HepG2 (cell line): ENCODE measurements around the gene CMPK1. TPM values are rescaled to one million over a fixed set of nuclear protein-coding genes. Genes with fewer than 3 reads are reported as not detected.

Source experiments
- ATAC-seq: fragments of 200-7000 bp; cut with Tn5 transposase; 3 replicates; pipeline ENCODE4 v1.9.1; 2020; ENCODE audit warnings: mild to moderate bottlenecking, moderate library complexity
- BruUV-seq: library from RNA; stranded (reverse); fragments of 400-500 nt; replicated peaks from 2 replicates; lab custom pipeline; 2021; lab: Mats Ljungman, UMichigan
- CTCF ChIA-PET: fragments of 300-600 bp; formaldehyde crosslinking; extraction: SDS; loops from one replicate; lab custom pipeline; 2021; ENCODE audit warnings: low total read pairs, inconsistent platforms, low intra/inter-chr PET ratio; lab: Yijun Ruan, JAX
- POLR2A ChIA-PET: fragments of 350-600 bp; sonication (Branson Sonifier 250); formaldehyde crosslinking; loops from one replicate; lab custom pipeline; 2020; ENCODE audit warnings: antibody characterized with exemption, inconsistent platforms; lab: Yijun Ruan, JAX
- DNase-seq: peaks from one replicate; pipeline ENCODE4 v3.0.0-alpha.2; 2015; ENCODE audit warnings: low spot score
- FAIRE-seq: peaks from 3 replicates; lab custom pipeline; 2011; peaks lifted over from hg19 to GRCh38; lab: Jason Lieb, UNC
- H2AFZ ChIP-seq: one replicate; pipeline ENCODE4 v1.6.1; 2011; ENCODE audit warnings: low read length, inconsistent platforms
- H3K27ac ChIP-seq: fragments of 300-600 bp; 3 replicates; pipeline ENCODE4 v1.8.0; 2011; ENCODE audit warnings: mixed run types, mild to moderate bottlenecking, mixed read lengths, low read length, inconsistent platforms; ENCODE audit not compliant: insufficient read depth; ENCODE audit errors: extremely low read length
- H3K27me3 ChIP-seq, 2 experiments: fragments of 200-600 bp in 1 of 2; 2 replicates in 1 of 2; 3 replicates in 1 of 2; pipeline versions ENCODE4 v1.6.0 to v1.8.0; 2011; ENCODE audit warnings: low read length in 2 of 2, mild to moderate bottlenecking in 2 of 2, moderate library complexity in 2 of 2, inconsistent platforms in 1 of 2; ENCODE audit not compliant: insufficient read depth in 2 of 2, control insufficient read depth in 1 of 2
- H3K36me3 ChIP-seq, 2 experiments: fragments of 200-600 bp in 1 of 2; replicated peaks in 1 of 2; 2 replicates in 1 of 2; 3 replicates in 1 of 2; pipeline versions ENCODE4 v1.5.1 to v1.8.0; 2011; ENCODE audit warnings: low read length in 2 of 2, inconsistent platforms in 1 of 2; ENCODE audit not compliant: insufficient read depth in 2 of 2, control insufficient read depth in 1 of 2
- H3K4me1 ChIP-seq: 2 replicates; pipeline ENCODE4 v1.5.1; 2012; ENCODE audit warnings: low read length, inconsistent platforms; ENCODE audit not compliant: insufficient read depth
- H3K4me2 ChIP-seq: 2 replicates; pipeline ENCODE4 v1.6.0; 2011; ENCODE audit warnings: low read depth, low read length, inconsistent platforms
- H3K4me3 ChIP-seq, 3 experiments: fragments of 200-600 bp in 1 of 3; sonication (generic), shearing (Covaris generic) in 1 of 3; replicated peaks in 1 of 3; 2 replicates each; pipeline ENCODE4 v1.5.1; 2011 to 2016; ENCODE audit warnings: low read length in 3 of 3, inconsistent platforms in 2 of 3, low read depth in 2 of 3, mild to moderate bottlenecking in 2 of 3, control low read depth in 1 of 3, mixed read lengths in 1 of 3; ENCODE audit not compliant: insufficient read depth in 1 of 3
- H3K79me2 ChIP-seq: one replicate; pipeline ENCODE4 v1.6.1; 2011; ENCODE audit warnings: low read length, inconsistent platforms; ENCODE audit not compliant: insufficient read depth
- H3K9ac ChIP-seq: 2 replicates; pipeline ENCODE4 v1.6.0; 2011; ENCODE audit warnings: mild to moderate bottlenecking, low read depth, low read length, inconsistent platforms; ENCODE audit not compliant: insufficient read depth
- H3K9me3 ChIP-seq: 2 replicates; pipeline ENCODE4 v1.5.1; 2012; ENCODE audit warnings: mild to moderate bottlenecking, low read length
- H4K20me1 ChIP-seq: 2 replicates; pipeline ENCODE4 v1.6.0; 2011; ENCODE audit warnings: inconsistent platforms, mild to moderate bottlenecking, low read length, moderate library complexity; ENCODE audit not compliant: insufficient read depth
- CSRNP1 ChIP-seq: sonication (generic); formaldehyde crosslinking; IDR thresholded peaks from 2 replicates; pipeline ENCODE4 v1.8.1; 2023; ENCODE audit warnings: mild to moderate bottlenecking, missing genetic modification reagents
- MED8 ChIP-seq: sonication (generic); formaldehyde crosslinking; IDR thresholded peaks from 2 replicates; pipeline ENCODE4 v1.8.1; 2023; ENCODE audit warnings: mild to moderate bottlenecking, missing genetic modification reagents; ENCODE audit not compliant: insufficient replicate concordance
- PRPF4 ChIP-seq: fragments of 200-400 bp; formaldehyde crosslinking; IDR thresholded peaks from 2 replicates; pipeline ENCODE4 v1.6.1; 2016; ENCODE audit warnings: low read length, low read depth; ENCODE audit not compliant: poor library complexity, severe bottlenecking
- TEAD3 ChIP-seq: optimal IDR thresholded peaks from 2 replicates; pipeline ENCODE3; 2016; ENCODE audit warnings: borderline replicate concordance
- ZGPAT ChIP-seq: IDR thresholded peaks from 2 replicates; pipeline ENCODE4 v1.6.1; 2016; ENCODE audit warnings: mild to moderate bottlenecking
- ZNF275 ChIP-seq: sonication (generic); formaldehyde crosslinking; IDR thresholded peaks from 2 replicates; pipeline ENCODE4 v1.8.0; 2022; ENCODE audit warnings: missing genetic modification reagents, mild to moderate bottlenecking, inconsistent platforms, borderline replicate concordance
- ZNF569 ChIP-seq: sonication (generic); formaldehyde crosslinking; IDR thresholded peaks from 2 replicates; pipeline ENCODE4 v1.5.0; 2020; ENCODE audit warnings: mild to moderate bottlenecking, missing genetic modification reagents, moderate library complexity, borderline replicate concordance
- ZNF629 ChIP-seq: sonication (generic); formaldehyde crosslinking; conservative IDR thresholded peaks from 2 replicates; pipeline ENCODE4 v1.5.0; 2020; ENCODE audit warnings: missing genetic modification reagents
- ZNF841 ChIP-seq: sonication (generic); formaldehyde crosslinking; IDR thresholded peaks from 2 replicates; pipeline ENCODE4 v1.8.1; 2023; ENCODE audit warnings: missing genetic modification reagents, borderline replicate concordance
- WGBS: methylation state at CpG from one replicate; pipeline ENCODE4 v1.1.6; 2017; ENCODE audit warnings: low lambda C conversion rate; 5-methylcytosine and 5-hydroxymethylcytosine counted together
- in situ Hi-C: cut with HindIII; loops from 2 replicates; pipeline ENCODE4 v1.10.0; 2017; ENCODE audit warnings: low pct_unique_long_range_greater_than_20kb; ENCODE audit not compliant: extremely low pct_ligation_motif_present
- intact Hi-C: fragments of 100-400 bp; cut with micrococcal nuclease; formaldehyde crosslinking; loops from one replicate; pipeline ENCODE4 v1.10.0; 2022; ENCODE audit not compliant: unreplicated experiment
- polyA plus RNA-seq, 8 experiments: library from polyadenylated mRNA; depleted of rRNA in 3 of 8; stranded (reverse) in 7 of 8; unstranded in 1 of 8; fragments of >200 nt; fragmentation: Illumina TruSeq in 4 of 8; extraction: Trizol in 4 of 8; gene quantifications; 2 replicates each; pipeline versions ENCODE4 v1.2.1 to v1.2.3, GENCODE V29; 2011 to 2016; ENCODE audit warnings: low read depth in 4 of 8, missing spikeins in 1 of 8, mixed read lengths in 1 of 8; ENCODE audit not compliant: insufficient read depth in 1 of 8
- total RNA-seq, 5 experiments: library from RNA; depleted of rRNA; stranded (reverse); fragments of >200 nt; fragmentation: Illumina TruSeq; extraction: Trizol; gene quantifications; 2 replicates each; pipeline ENCODE4 v1.2.3, GENCODE V29; 2016; ENCODE audit warnings: low read depth in 1 of 5
- TF ChIP-seq, protein P1 (sequence below): sonication (generic); formaldehyde crosslinking; IDR thresholded peaks from 2 replicates; pipeline ENCODE4 v1.8.1; 2022; ENCODE audit warnings: low read depth, mild to moderate bottlenecking, missing genetic modification reagents
- TF ChIP-seq, protein P2 (sequence below): sonication (generic); formaldehyde crosslinking; IDR thresholded peaks from 2 replicates; pipeline ENCODE4 v1.4.0; 2020; ENCODE audit warnings: mild to moderate bottlenecking, missing genetic modification reagents

The CMPK1 gene
- total and polyA plus RNA-seq, 2 of the 13 experiments (the other 11 are each of a cell fraction or from before 2014, with no cell fraction given): 38.3 to 92.0 TPM

DNA sequence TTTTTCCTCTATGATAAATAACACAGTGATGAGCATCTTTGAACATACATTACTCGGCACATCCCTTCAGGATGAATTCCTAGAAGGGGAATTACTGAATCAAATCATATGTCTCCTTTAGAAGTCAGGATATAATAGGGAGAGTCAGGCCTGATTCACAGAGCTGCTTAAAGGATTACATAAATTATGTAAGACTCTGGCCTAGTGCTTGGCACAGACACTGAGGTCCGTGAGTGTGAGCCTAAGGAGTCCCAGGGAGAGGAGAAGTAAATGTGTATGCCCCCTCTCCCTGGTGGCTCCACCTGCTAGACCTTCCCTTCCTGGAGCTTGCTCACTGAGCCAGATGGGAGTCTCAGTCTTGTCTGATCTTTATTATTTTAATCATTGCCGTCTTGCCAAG lies 73.9 kb downstream of the CMPK1 start:
- ATAC-seq: no peak
- no peaks in the 10 kb centered on the region for H3K36me3 ChIP-seq
- no peak overlapping the region for H3K27ac ChIP-seq
- H3K9me3 ChIP-seq: no peaks in the 10 kb centered on the region
- H3K79me2 ChIP-seq: no peaks in the 10 kb centered on the region
- no peaks in the 10 kb centered on the region for H4K20me1 ChIP-seq
- 46% methylated on average over 3 of the region's 3 CpGs for WGBS
- no peak for DNase-seq
- FAIRE-seq: no peak
- H3K27me3 ChIP-seq: peaks cover 2 to 31% of the 10 kb centered on the region in 2 experiments; a peak in 3 of 5 replicates
- H3K4me1 ChIP-seq: peaks cover 4% of the 10 kb centered on the region; the same call in 1 of the 2 replicates
- H3K9ac ChIP-seq: no peak overlapping the region
- in situ Hi-C loops (no loop called here), intact Hi-C loops (no loop called here)
- POLR2A ChIA-PET: no interaction called here
- TF ChIP-seq ZNF569 (CRISPR knock-in tag): no peak
- no peak for TF ChIP-seq MED8 (CRISPR knock-in tag)
- TF ChIP-seq TEAD3 (CRISPR knock-in tag): no peak
- TF ChIP-seq, protein P1, sequence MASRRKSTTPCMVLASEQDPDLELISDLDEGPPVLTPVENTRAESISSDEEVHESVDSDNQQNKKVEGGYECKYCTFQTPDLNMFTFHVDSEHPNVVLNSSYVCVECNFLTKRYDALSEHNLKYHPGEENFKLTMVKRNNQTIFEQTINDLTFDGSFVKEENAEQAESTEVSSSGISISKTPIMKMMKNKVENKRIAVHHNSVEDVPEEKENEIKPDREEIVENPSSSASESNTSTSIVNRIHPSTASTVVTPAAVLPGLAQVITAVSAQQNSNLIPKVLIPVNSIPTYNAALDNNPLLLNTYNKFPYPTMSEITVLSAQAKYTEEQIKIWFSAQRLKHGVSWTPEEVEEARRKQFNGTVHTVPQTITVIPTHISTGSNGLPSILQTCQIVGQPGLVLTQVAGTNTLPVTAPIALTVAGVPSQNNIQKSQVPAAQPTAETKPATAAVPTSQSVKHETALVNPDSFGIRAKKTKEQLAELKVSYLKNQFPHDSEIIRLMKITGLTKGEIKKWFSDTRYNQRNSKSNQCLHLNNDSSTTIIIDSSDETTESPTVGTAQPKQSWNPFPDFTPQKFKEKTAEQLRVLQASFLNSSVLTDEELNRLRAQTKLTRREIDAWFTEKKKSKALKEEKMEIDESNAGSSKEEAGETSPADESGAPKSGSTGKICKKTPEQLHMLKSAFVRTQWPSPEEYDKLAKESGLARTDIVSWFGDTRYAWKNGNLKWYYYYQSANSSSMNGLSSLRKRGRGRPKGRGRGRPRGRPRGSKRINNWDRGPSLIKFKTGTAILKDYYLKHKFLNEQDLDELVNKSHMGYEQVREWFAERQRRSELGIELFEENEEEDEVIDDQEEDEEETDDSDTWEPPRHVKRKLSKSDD (CRISPR knock-in tag): no peak
- TF ChIP-seq ZNF629 (CRISPR knock-in tag): no peak
- TF ChIP-seq ZGPAT (CRISPR knock-in tag): no peak
- TF ChIP-seq, protein P2, sequence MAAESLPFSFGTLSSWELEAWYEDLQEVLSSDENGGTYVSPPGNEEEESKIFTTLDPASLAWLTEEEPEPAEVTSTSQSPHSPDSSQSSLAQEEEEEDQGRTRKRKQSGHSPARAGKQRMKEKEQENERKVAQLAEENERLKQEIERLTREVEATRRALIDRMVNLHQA (CRISPR knock-in tag): no peak
- TF ChIP-seq CSRNP1: no peak
- no peak for TF ChIP-seq ZNF275 (CRISPR knock-in tag)
- no peak for TF ChIP-seq PRPF4
- TF ChIP-seq ZNF841 (CRISPR knock-in tag): no peak
- no peak overlapping the region for H3K4me3 ChIP-seq
- CTCF ChIA-PET: no interaction called here
- BruUV-seq: no TSS peak
- H3K4me2 ChIP-seq: no peak overlapping the region
- no peak overlapping the region for H2AFZ ChIP-seq
